Tibial nerve (tissue), 4 donors: Measurements from ENCODE around the gene NCS1.

Experiments used
- EP300 ChIP-seq, 2 donors: sonication (generic); formaldehyde crosslinking; IDR thresholded peaks; one replicate each; pipeline ENCODE4 v1.6.1; 2017; ENCODE audit warnings: antibody characterized with exemption in 2 of 2, mild to moderate bottlenecking in 1 of 2
- POLR2A ChIP-seq, 2 donors: fragments of 450-650 bp; IDR thresholded peaks; one replicate each; pipeline ENCODE4 v1.6.1; 2017; ENCODE audit warnings: antibody characterized with exemption in 2 of 2, mild to moderate bottlenecking in 2 of 2, moderate library complexity in 2 of 2
- TF ChIP-seq, protein P1 (sequence below), 5 experiments: fragments of 200-600 bp in 3 of 5; fragments of 450-650 bp in 2 of 5; sonication (generic) in 3 of 5; IDR thresholded peaks; one replicate each; pipeline ENCODE4 v1.5.1; 2016 to 2019; ENCODE audit warnings: antibody characterized with exemption in 5 of 5, mild to moderate bottlenecking in 3 of 5, moderate library complexity in 2 of 5

DNA sequence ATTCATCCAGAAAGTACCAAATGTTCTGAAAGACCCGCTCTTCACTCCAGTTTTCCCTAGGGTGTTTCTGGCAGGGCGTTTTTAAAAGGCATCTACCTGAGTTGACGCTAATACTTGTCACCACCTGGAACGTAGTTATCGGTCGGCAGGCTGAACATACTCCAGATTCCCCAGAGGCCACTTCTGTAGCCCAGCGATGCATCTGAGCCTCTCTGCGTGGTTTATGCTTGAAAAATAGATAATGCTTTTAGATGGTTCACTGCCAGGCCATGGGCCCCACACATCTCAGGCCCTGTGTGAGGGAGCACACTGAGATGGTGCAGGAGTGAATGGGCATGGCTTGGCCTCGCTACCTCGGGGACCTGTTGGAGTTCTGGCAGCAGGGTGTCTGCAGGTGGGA is 33.0 kb upstream of the NCS1 start:
- TF ChIP-seq, protein P1, sequence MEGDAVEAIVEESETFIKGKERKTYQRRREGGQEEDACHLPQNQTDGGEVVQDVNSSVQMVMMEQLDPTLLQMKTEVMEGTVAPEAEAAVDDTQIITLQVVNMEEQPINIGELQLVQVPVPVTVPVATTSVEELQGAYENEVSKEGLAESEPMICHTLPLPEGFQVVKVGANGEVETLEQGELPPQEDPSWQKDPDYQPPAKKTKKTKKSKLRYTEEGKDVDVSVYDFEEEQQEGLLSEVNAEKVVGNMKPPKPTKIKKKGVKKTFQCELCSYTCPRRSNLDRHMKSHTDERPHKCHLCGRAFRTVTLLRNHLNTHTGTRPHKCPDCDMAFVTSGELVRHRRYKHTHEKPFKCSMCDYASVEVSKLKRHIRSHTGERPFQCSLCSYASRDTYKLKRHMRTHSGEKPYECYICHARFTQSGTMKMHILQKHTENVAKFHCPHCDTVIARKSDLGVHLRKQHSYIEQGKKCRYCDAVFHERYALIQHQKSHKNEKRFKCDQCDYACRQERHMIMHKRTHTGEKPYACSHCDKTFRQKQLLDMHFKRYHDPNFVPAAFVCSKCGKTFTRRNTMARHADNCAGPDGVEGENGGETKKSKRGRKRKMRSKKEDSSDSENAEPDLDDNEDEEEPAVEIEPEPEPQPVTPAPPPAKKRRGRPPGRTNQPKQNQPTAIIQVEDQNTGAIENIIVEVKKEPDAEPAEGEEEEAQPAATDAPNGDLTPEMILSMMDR (IDR thresholded peaks at IDR 0.05) = no peak
- TF ChIP-seq POLR2A (IDR thresholded peaks at IDR 0.05) (no peak), EP300 (IDR thresholded peaks at IDR 0.05) (no peak)
